ENCODE data around the gene NCAM1.

NCAM1 gene

GRCh38 chr11:113270080-113270479 lies 308.9 kb downstream of the NCAM1 start:
- Histone ChIP-seq H3K23ac (ENCODE audit: low read length) (no peak overlapping the region), H2AK5ac (ENCODE audit: low read length) (no peak overlapping the region), H3K79me2 (ENCODE audit: control insufficient read depth, insufficient read depth, low read length) (no peaks in the 10 kb centered on the region), H2BK15ac (replicated peaks; ENCODE audit: low read depth) (no peak overlapping the region), H4K8ac (ENCODE audit: low read depth, low read length) (no peak overlapping the region), H3K56ac (ENCODE audit: low read length) (no peak overlapping the region), H3K27me3 (ENCODE audit: insufficient read depth, low read length, poor library complexity) (no peaks in the 10 kb centered on the region), H3K79me1 (ENCODE audit: low read length) (no peaks in the 10 kb centered on the region), H3K36me3 (ENCODE audit: control insufficient read depth, insufficient read depth, low read length) (no peaks in the 10 kb centered on the region), H2BK120ac (ENCODE audit: low read depth, low read length) (no peak overlapping the region), H2BK5ac (ENCODE audit: low read length) (no peak overlapping the region), H3K4me3 (ENCODE audit: low read length) (no peak overlapping the region), H3K4me1 (ENCODE audit: control insufficient read depth, low read depth, low read length) (peaks cover 3% of the 10 kb centered on the region), H3K27ac (ENCODE audit: low read depth, low read length) (no peak overlapping the region), H3K4me2 (ENCODE audit: low read length) (no peak overlapping the region), H3K9ac (ENCODE audit: low read length) (no peak overlapping the region), H3K4ac (ENCODE audit: low read depth, low read length) (no peak overlapping the region), H3K18ac (ENCODE audit: low read length) (no peak overlapping the region), H4K5ac (ENCODE audit: low read length) (no peak overlapping the region)
- WGBS (ENCODE audit: extremely low coverage, insufficient coverage, low lambda C conversion rate): no CpG with 5 or more reads among the region's 13 CpGs
- DNase-seq: no peak

- no peak overlapping the region for H3K9ac ChIP-seq (ENCODE audit: low read length)
- peaks cover 3% of the 10 kb centered on the region for H3K4me1 ChIP-seq (ENCODE audit: control insufficient read depth, low read depth, low read length)
- H2BK5ac ChIP-seq (ENCODE audit: low read length): no peak overlapping the region
- no peak overlapping the region for H3K56ac ChIP-seq (ENCODE audit: low read length)
- H3K4ac ChIP-seq (ENCODE audit: low read depth, low read length): no peak overlapping the region
- no peak overlapping the region for H2BK120ac ChIP-seq (ENCODE audit: low read depth, low read length)
- no peak overlapping the region for H3K27ac ChIP-seq (ENCODE audit: low read depth, low read length)
- DNase-seq: no peak
- no peak overlapping the region for H2AK5ac ChIP-seq (ENCODE audit: low read length)
- H3K18ac ChIP-seq (ENCODE audit: low read length): no peak overlapping the region
- no peaks in the 10 kb centered on the region for H3K79me2 ChIP-seq (ENCODE audit: control insufficient read depth, insufficient read depth, low read length)
- no peak overlapping the region for H4K5ac ChIP-seq (ENCODE audit: low read length)
- H3K27me3 ChIP-seq (ENCODE audit: insufficient read depth, low read length, poor library complexity): no peaks in the 10 kb centered on the region
- H3K4me2 ChIP-seq (ENCODE audit: low read length): no peak overlapping the region
- H3K23ac ChIP-seq (ENCODE audit: low read length): no peak overlapping the region
- H3K36me3 ChIP-seq (ENCODE audit: control insufficient read depth, insufficient read depth, low read length): no peaks in the 10 kb centered on the region
- no peak overlapping the region for H4K8ac ChIP-seq (ENCODE audit: low read depth, low read length)
- no CpG with 5 or more reads among the region's 14 CpGs for WGBS (ENCODE audit: extremely low coverage, insufficient coverage, low lambda C conversion rate)
- no peak overlapping the region for H3K4me3 ChIP-seq (ENCODE audit: low read length)
- no peaks in the 10 kb centered on the region for H3K79me1 ChIP-seq (ENCODE audit: low read length)
- no peak overlapping the region for H2BK15ac ChIP-seq (replicated peaks; ENCODE audit: low read depth)
Observed at GRCh38 chr11:113271551-113272245, 310.5 kb downstream of the NCAM1 start.

- Histone ChIP-seq H3K79me2 (ENCODE audit: control insufficient read depth, insufficient read depth, low read length) (no peaks in the 10 kb centered on the region), H3K4me1 (ENCODE audit: control insufficient read depth, low read depth, low read length) (peaks cover 3% of the 10 kb centered on the region), H2BK5ac (ENCODE audit: low read length) (no peak overlapping the region), H2BK120ac (ENCODE audit: low read depth, low read length) (no peak overlapping the region), H3K27me3 (ENCODE audit: insufficient read depth, low read length, poor library complexity) (no peaks in the 10 kb centered on the region), H3K36me3 (ENCODE audit: control insufficient read depth, insufficient read depth, low read length) (no peaks in the 10 kb centered on the region), H2BK15ac (replicated peaks; ENCODE audit: low read depth) (no peak overlapping the region), H4K8ac (ENCODE audit: low read depth, low read length) (no peak overlapping the region), H4K5ac (ENCODE audit: low read length) (no peak overlapping the region), H3K9ac (ENCODE audit: low read length) (no peak overlapping the region), H3K23ac (ENCODE audit: low read length) (no peak overlapping the region), H3K4me2 (ENCODE audit: low read length) (no peak overlapping the region), H3K4ac (ENCODE audit: low read depth, low read length) (peak overlapping the region; percentile 39), H2AK5ac (ENCODE audit: low read length) (no peak overlapping the region), H3K79me1 (ENCODE audit: low read length) (no peaks in the 10 kb centered on the region), H3K18ac (ENCODE audit: low read length) (no peak overlapping the region), H3K56ac (ENCODE audit: low read length) (no peak overlapping the region), H3K27ac (ENCODE audit: low read depth, low read length) (no peak overlapping the region), H3K4me3 (ENCODE audit: low read length) (no peak overlapping the region)
- WGBS (ENCODE audit: extremely low coverage, insufficient coverage, low lambda C conversion rate): no CpG with 5 or more reads among the region's 5 CpGs
- DNase-seq: no peak
Observed at GRCh38 chr11:113272281-113272680, 311.1 kb downstream of the NCAM1 start.

- H3K27me3 ChIP-seq (ENCODE audit: insufficient read depth, low read length, poor library complexity): no peaks in the 10 kb centered on the region
- peak overlapping the region; percentile 31 for H3K18ac ChIP-seq (ENCODE audit: low read length)
- H3K27ac ChIP-seq (ENCODE audit: low read depth, low read length): no peak overlapping the region
- H2BK5ac ChIP-seq (ENCODE audit: low read length): peak overlapping the region; percentile 87
- peak overlapping the region; percentile 50 for H2AK5ac ChIP-seq (ENCODE audit: low read length)
- no peak for DNase-seq
- no peaks in the 10 kb centered on the region for H3K36me3 ChIP-seq (ENCODE audit: control insufficient read depth, insufficient read depth, low read length)
- no peak overlapping the region for H2BK15ac ChIP-seq (replicated peaks; ENCODE audit: low read depth)
- H3K4ac ChIP-seq (ENCODE audit: low read depth, low read length): peak overlapping the region; percentile 46
- no peak overlapping the region for H2BK120ac ChIP-seq (ENCODE audit: low read depth, low read length)
- peaks cover 3% of the 10 kb centered on the region for H3K4me1 ChIP-seq (ENCODE audit: control insufficient read depth, low read depth, low read length)
- no peak overlapping the region for H3K4me3 ChIP-seq (ENCODE audit: low read length)
- H4K5ac ChIP-seq (ENCODE audit: low read length): no peak overlapping the region
- no peak overlapping the region for H4K8ac ChIP-seq (ENCODE audit: low read depth, low read length)
- H3K56ac ChIP-seq (ENCODE audit: low read length): peak overlapping the region; percentile 82
- no peaks in the 10 kb centered on the region for H3K79me1 ChIP-seq (ENCODE audit: low read length)
- no peak overlapping the region for H3K23ac ChIP-seq (ENCODE audit: low read length)
- H3K4me2 ChIP-seq (ENCODE audit: low read length): no peak overlapping the region
- peak overlapping the region; percentile 55 for H3K9ac ChIP-seq (ENCODE audit: low read length)
- H3K79me2 ChIP-seq (ENCODE audit: control insufficient read depth, insufficient read depth, low read length): no peaks in the 10 kb centered on the region
- no CpG with 5 or more reads among the region's 34 CpGs for WGBS (ENCODE audit: extremely low coverage, insufficient coverage, low lambda C conversion rate)
Observed at GRCh38 chr11:113272927-113273615, 311.9 kb downstream of the NCAM1 start.

GRCh38 chr11:113273720-113274119 lies 312.5 kb downstream of the NCAM1 start:
- Histone ChIP-seq H3K79me2 (ENCODE audit: control insufficient read depth, insufficient read depth, low read length) (no peaks in the 10 kb centered on the region), H3K4me1 (ENCODE audit: control insufficient read depth, low read depth, low read length) (peaks cover 3% of the 10 kb centered on the region), H3K4me3 (ENCODE audit: low read length) (no peak overlapping the region), H3K27ac (ENCODE audit: low read depth, low read length) (no peak overlapping the region), H3K4me2 (ENCODE audit: low read length) (no peak overlapping the region), H4K8ac (ENCODE audit: low read depth, low read length) (no peak overlapping the region), H3K18ac (ENCODE audit: low read length) (peak overlapping the region; percentile 31), H3K4ac (ENCODE audit: low read depth, low read length) (no peak overlapping the region), H3K9ac (ENCODE audit: low read length) (peak overlapping the region; percentile 55), H3K27me3 (ENCODE audit: insufficient read depth, low read length, poor library complexity) (no peaks in the 10 kb centered on the region), H2BK5ac (ENCODE audit: low read length) (peak overlapping the region; percentile 87), H3K23ac (ENCODE audit: low read length) (peak overlapping the region; percentile 74), H3K36me3 (ENCODE audit: control insufficient read depth, insufficient read depth, low read length) (no peaks in the 10 kb centered on the region), H2AK5ac (ENCODE audit: low read length) (peak overlapping the region; percentile 65), H2BK15ac (replicated peaks; ENCODE audit: low read depth) (no peak overlapping the region), H3K79me1 (ENCODE audit: low read length) (no peaks in the 10 kb centered on the region), H2BK120ac (ENCODE audit: low read depth, low read length) (no peak overlapping the region), H4K5ac (ENCODE audit: low read length) (no peak overlapping the region), H3K56ac (ENCODE audit: low read length) (peak overlapping the region; percentile 82)
- peak; percentile 80 for DNase-seq
- whole genome bisulfite sequencing (ENCODE audit: extremely low coverage, insufficient coverage, low lambda C conversion rate): no CpG with 5 or more reads among the region's 10 CpGs

Measured in mesendoderm (in vitro differentiated cells).